Esophagus muscularis mucosa (tissue), 4 donors: ENCODE measurements around the gene IL20. TPM values are rescaled to one million over a fixed set of nuclear protein-coding genes. Genes with fewer than 3 reads are reported as not detected.

ENCODE experiments used
- DNase-seq: peaks from one replicate; pipeline ENCODE4 v3.0.0-alpha.2; 2017; ENCODE audit errors: extremely low spot score
- H3K27ac ChIP-seq, 4 donors: fragments of 200-600 bp; sonication (generic); replicated peaks in 1 of 4; 1 replicate in 3 of 4; 2 replicates in 1 of 4; pipeline ENCODE4 v1.5.1; 2016 to 2019; ENCODE audit warnings: mild to moderate bottlenecking in 1 of 4
- H3K27me3 ChIP-seq, 4 donors: fragments of 200-600 bp; sonication (generic); one replicate each; pipeline versions ENCODE4 v1.5.1 to v1.6.0; 2016 to 2019
- H3K36me3 ChIP-seq, 4 donors: fragments of 200-600 bp; sonication (generic); one replicate each; pipeline ENCODE4 v1.5.1; 2016 to 2019
- H3K4me1 ChIP-seq, 4 donors: fragments of 200-600 bp; sonication (generic); one replicate each; pipeline ENCODE4 v1.5.1; 2016 to 2019
- H3K4me3 ChIP-seq, 4 donors: fragments of 200-600 bp; sonication (generic); 1 replicate in 2 of 4; 2 replicates in 2 of 4; pipeline ENCODE4 v1.5.1; 2016 to 2019; ENCODE audit warnings: mild to moderate bottlenecking in 4 of 4, moderate library complexity in 1 of 4
- H3K9me3 ChIP-seq, 4 donors: fragments of 200-600 bp; sonication (generic); 1 replicate in 3 of 4; 2 replicates in 1 of 4; pipeline ENCODE4 v1.5.1; 2016 to 2019
- EP300 ChIP-seq: sonication (generic); formaldehyde crosslinking; IDR thresholded peaks from one replicate; pipeline ENCODE4 v1.6.1; 2017; ENCODE audit warnings: antibody characterized with exemption
- POLR2A ChIP-seq: fragments of 450-650 bp; IDR thresholded peaks from one replicate; pipeline ENCODE4 v1.6.1; 2017; ENCODE audit warnings: antibody characterized with exemption, moderate library complexity, mild to moderate bottlenecking, low read depth
- POLR2AphosphoS5 ChIP-seq, 2 donors: sonication (generic); formaldehyde crosslinking; IDR thresholded peaks; one replicate each; pipeline ENCODE4 v1.6.1; 2017; ENCODE audit warnings: antibody characterized with exemption in 2 of 2
- WGBS: methylation state at CpG from one replicate; pipeline ENCODE4 v1.1.5; 2018; 5-methylcytosine and 5-hydroxymethylcytosine counted together
- intact Hi-C: fragments of 100-400 bp; cut with DNase I; formaldehyde crosslinking; loops from one replicate; pipeline ENCODE4 v1.15.1; 2023
- total RNA-seq, 4 donors: library from RNA; depleted of rRNA; stranded (reverse); fragments of >200 nt; gene quantifications; one replicate each; pipeline versions ENCODE4 v1.1.0 to v1.2.1, GENCODE V29; 2016
- TF ChIP-seq, protein P1 (sequence below), 3 experiments: fragments of 200-600 bp in 2 of 3; fragments of 450-650 bp in 1 of 3; sonication (generic) in 2 of 3; IDR thresholded peaks; one replicate each; pipeline ENCODE4 v1.5.1; 2017 to 2019; ENCODE audit warnings: antibody characterized with exemption in 3 of 3, mild to moderate bottlenecking in 2 of 3, moderate library complexity in 1 of 3

Gene IL20
- total RNA-seq, 4 donors from 2014 or later: not detected

DNA sequence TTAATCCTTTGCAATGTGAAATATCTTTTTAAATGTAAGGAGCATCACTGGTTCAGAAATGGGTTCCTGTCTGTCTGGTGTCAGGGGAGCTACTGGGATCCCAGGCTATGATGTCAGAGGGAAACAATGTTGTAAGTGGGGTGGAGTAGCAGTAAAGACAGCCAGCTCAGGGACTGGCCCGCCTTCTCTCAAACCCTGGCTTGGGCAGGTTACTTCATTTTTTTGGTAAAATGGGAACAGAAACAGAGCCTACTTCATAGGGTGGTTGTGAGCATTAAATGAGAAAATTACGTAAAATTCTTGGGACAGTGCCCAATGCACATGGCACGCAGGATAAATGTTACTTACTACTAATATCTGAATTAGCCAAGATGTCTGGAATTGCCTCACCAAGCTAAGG lies 30.7 kb upstream of the IL20 start:
- H3K4me1 ChIP-seq: no peaks in the 10 kb centered on the region
- intact Hi-C loops: no loop called here
- H3K36me3 ChIP-seq: no peaks in the 10 kb centered on the region
- peak; percentile 89 for DNase-seq
- no peak overlapping the region for H3K27ac ChIP-seq
- peaks cover 0 to 15% (median 0%) of the 10 kb centered on the region in 4 donors for H3K27me3 ChIP-seq
- H3K9me3 ChIP-seq: no peaks in the 10 kb centered on the region
- 58% methylated on average over 3 of the region's 3 CpGs for WGBS
- H3K4me3 ChIP-seq: no peak overlapping the region
- TF ChIP-seq EP300 (no peak), POLR2A (no peak), POLR2AphosphoS5 (IDR thresholded peaks at IDR 0.05) (no peak)
- TF ChIP-seq, protein P1, sequence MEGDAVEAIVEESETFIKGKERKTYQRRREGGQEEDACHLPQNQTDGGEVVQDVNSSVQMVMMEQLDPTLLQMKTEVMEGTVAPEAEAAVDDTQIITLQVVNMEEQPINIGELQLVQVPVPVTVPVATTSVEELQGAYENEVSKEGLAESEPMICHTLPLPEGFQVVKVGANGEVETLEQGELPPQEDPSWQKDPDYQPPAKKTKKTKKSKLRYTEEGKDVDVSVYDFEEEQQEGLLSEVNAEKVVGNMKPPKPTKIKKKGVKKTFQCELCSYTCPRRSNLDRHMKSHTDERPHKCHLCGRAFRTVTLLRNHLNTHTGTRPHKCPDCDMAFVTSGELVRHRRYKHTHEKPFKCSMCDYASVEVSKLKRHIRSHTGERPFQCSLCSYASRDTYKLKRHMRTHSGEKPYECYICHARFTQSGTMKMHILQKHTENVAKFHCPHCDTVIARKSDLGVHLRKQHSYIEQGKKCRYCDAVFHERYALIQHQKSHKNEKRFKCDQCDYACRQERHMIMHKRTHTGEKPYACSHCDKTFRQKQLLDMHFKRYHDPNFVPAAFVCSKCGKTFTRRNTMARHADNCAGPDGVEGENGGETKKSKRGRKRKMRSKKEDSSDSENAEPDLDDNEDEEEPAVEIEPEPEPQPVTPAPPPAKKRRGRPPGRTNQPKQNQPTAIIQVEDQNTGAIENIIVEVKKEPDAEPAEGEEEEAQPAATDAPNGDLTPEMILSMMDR (IDR thresholded peaks at IDR 0.05): no peak

DNA sequence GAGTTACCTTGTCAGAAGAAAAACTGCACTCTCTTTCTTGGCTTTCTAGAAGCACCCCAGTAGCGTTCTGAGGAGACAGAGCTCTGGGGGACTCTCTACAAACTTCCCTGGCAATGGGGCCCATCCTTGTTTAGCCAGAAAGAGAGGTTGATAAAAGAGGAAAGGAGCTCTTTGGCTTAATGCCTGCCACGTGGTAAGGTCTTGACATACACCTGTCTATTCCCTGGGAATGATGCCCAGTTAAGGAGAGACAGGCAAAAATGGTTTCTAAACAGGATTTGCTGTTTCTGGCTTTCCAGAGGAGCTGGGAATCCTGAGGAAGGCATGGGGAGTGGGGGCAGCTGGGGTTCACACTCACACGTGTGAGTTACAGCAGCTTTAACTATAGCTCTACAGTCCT lies 30.2 kb upstream of the IL20 start:
- intact Hi-C loops: no loop called here
- H3K27me3 ChIP-seq: peaks cover 0 to 15% (median 0%) of the 10 kb centered on the region in 4 donors
- H3K9me3 ChIP-seq: no peaks in the 10 kb centered on the region
- no peak for TF ChIP-seq POLR2AphosphoS5 (IDR thresholded peaks at IDR 0.05)
- TF ChIP-seq EP300: no peak
- TF ChIP-seq POLR2A: no peak
- TF ChIP-seq, protein P1 (IDR thresholded peaks at IDR 0.05): no peak
- H3K27ac ChIP-seq: no peak overlapping the region
- WGBS: 42% methylated on average over 3 of the region's 3 CpGs
- H3K4me1 ChIP-seq: no peaks in the 10 kb centered on the region
- DNase-seq: peak; percentile 53
- no peak overlapping the region for H3K4me3 ChIP-seq
- H3K36me3 ChIP-seq: no peaks in the 10 kb centered on the region

DNA sequence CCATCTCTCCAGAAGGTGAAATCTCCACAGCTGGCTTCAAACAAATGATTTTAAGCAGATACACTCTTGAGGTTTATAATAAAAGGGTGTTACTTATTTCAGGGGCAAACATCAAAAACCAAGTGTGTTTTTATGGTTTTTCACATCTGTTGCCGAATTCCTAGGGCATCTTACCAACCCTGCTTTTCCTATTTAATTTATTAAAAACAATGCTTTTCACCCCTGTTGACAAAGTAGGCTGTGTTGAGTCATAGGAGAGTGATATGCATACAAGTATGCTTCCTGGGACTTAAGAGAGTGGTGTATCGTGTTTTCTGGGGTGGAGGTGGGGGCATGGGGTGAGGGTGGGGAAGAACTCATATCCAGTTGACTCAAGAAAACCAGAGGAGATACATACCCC lies 29.3 kb upstream of the IL20 start:
- Histone ChIP-seq H3K27me3 (peaks cover 0 to 15% (median 0%) of the 10 kb centered on the region in 4 donors), H3K36me3 (no peaks in the 10 kb centered on the region), H3K9me3 (no peaks in the 10 kb centered on the region), H3K27ac (no peak overlapping the region), H3K4me3 (no peak overlapping the region), H3K4me1 (no peaks in the 10 kb centered on the region)
- DNase-seq: no peak
- TF ChIP-seq, protein P1 (IDR thresholded peaks at IDR 0.05): no peak
- TF ChIP-seq POLR2AphosphoS5 (IDR thresholded peaks at IDR 0.05): no peak
- no peak for TF ChIP-seq EP300
- no peak for TF ChIP-seq POLR2A
- intact Hi-C loops: no loop called here
- WGBS: 68% methylated on average over 2 of the region's 2 CpGs

DNA sequence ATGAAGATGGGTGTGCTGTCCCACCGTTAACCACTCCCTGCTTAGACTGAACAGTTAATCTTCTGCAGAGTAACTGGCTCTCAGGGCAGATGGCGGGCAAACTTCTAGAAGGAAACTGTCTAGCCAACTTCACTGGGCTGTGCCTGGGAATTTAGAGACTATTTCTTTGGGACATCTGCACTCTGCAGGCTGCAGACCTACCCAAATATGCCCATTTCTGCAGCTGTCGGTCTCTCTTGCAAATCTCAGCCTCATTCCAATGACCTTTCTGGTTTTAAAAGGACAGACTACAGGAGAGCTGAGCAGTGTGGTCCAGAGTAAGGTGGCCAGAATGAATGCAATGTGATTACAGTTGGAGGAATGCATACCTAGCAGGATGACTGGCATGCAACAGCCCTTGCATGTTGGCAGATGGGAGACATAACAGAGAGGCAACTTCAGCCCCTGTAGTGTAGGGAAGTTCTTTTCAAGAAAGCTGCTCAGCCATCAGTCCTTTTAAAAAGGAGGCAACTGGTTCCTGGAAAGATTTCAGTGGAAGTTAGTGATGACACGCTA lies 26.3 kb upstream of the IL20 start:
- Histone ChIP-seq H3K4me3 (no peak overlapping the region), H3K4me1 (no peaks in the 10 kb centered on the region), H3K27me3 (peaks cover 0 to 15% (median 0%) of the 10 kb centered on the region in 4 donors), H3K9me3 (no peaks in the 10 kb centered on the region), H3K36me3 (no peaks in the 10 kb centered on the region), H3K27ac (no peak overlapping the region)
- DNase-seq: peak; percentile 86
- TF ChIP-seq, protein P1 (IDR thresholded peaks at IDR 0.05): no peak
- TF ChIP-seq POLR2A (no peak), POLR2AphosphoS5 (IDR thresholded peaks at IDR 0.05) (no peak), EP300 (no peak)
- intact Hi-C loops: no loop called here
- 92% methylated on average over 3 of the region's 4 CpGs for WGBS

DNA sequence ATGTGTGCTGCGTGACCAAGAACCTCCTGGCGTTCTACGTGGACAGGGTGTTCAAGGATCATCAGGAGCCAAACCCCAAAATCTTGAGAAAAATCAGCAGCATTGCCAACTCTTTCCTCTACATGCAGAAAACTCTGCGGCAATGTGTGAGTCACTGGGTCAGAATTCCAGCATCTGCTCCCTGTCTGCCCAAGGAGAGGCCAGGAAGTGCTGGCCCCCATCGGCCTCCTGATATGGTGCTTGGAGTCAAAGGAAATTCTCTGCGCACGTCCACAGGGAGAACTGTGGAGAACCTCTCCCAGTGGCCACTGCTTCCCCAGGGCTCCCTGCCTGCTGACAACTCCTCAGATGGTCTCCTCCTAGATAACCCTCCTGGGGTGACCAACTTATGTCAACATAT lies 25.6 kb upstream of the IL20 start:
- no peak for DNase-seq
- no peaks in the 10 kb centered on the region for H3K9me3 ChIP-seq
- 80% methylated on average over 3 of the region's 7 CpGs for WGBS
- H3K27ac ChIP-seq: no peak overlapping the region
- H3K36me3 ChIP-seq: no peaks in the 10 kb centered on the region
- intact Hi-C loops: no loop called here
- no peak overlapping the region for H3K4me3 ChIP-seq
- peaks cover 0 to 15% (median 0%) of the 10 kb centered on the region in 4 donors for H3K27me3 ChIP-seq
- H3K4me1 ChIP-seq: no peaks in the 10 kb centered on the region
- TF ChIP-seq, protein P1 (IDR thresholded peaks at IDR 0.05): no peak
- TF ChIP-seq EP300 (no peak), POLR2AphosphoS5 (IDR thresholded peaks at IDR 0.05) (no peak)
